Activated naive CD4-positive, alpha-beta T cell treated with anti-CD3 and anti-CD28 coated beads for 36 hours (primary cell): ENCODE data around the gene CFAP46. TPM values are rescaled to one million over a fixed set of nuclear protein-coding genes. Genes with fewer than 3 reads are reported as not detected.

Experiments
- CTCF ChIA-PET: fragments of 350-600 bp; sonication (Branson Sonifier 250); formaldehyde crosslinking; loops from one replicate; lab custom pipeline; 2021; ENCODE audit warnings: antibody characterized with exemption; lab: Charles Lee
- DNase-seq: peaks from one replicate; pipeline ENCODE4 v3.0.0-alpha.2; 2020
- H3K27ac Mint-ChIP-seq: one replicate; pipeline ENCODE4 v1.8.0; 2021; ENCODE audit warnings: mild to moderate bottlenecking, mixed read lengths
- H3K27me3 Mint-ChIP-seq: one replicate; pipeline ENCODE4 v1.8.0; 2021; ENCODE audit warnings: low read depth, mixed read lengths
- H3K36me3 Mint-ChIP-seq: one replicate; pipeline ENCODE4 v1.8.0; 2021; ENCODE audit warnings: low read depth, mixed read lengths
- H3K4me1 Mint-ChIP-seq: one replicate; pipeline ENCODE4 v1.8.0; 2021; ENCODE audit warnings: low read depth, mixed read lengths
- H3K4me3 Mint-ChIP-seq: one replicate; pipeline ENCODE4 v1.8.0; 2021; ENCODE audit warnings: mild to moderate bottlenecking, moderate library complexity, mixed read lengths
- H3K9me3 Mint-ChIP-seq: one replicate; pipeline ENCODE4 v1.8.0; 2021; ENCODE audit warnings: mixed read lengths
- intact Hi-C: fragments of 100-400 bp; cut with micrococcal nuclease; formaldehyde crosslinking; loops from one replicate; pipeline ENCODE4 v1.15.1; 2023
- total RNA-seq, 2 experiments: library from RNA; stranded (reverse); gene quantifications; one replicate each; pipeline ENCODE4 v1.2.3, GENCODE V29; 2021

CFAP46 gene
- total RNA-seq, 2 experiments from 2014 or later: not detected

GRCh38 chr10:132975831-132976682 is 33.7 kb upstream of the CFAP46 start:
- H3K4me3 Mint-ChIP-seq: no peak overlapping the region
- H3K27ac Mint-ChIP-seq: no peak overlapping the region
- H3K9me3 Mint-ChIP-seq: no peaks in the 10 kb centered on the region
- no peaks in the 10 kb centered on the region for H3K36me3 Mint-ChIP-seq
- CTCF ChIA-PET: no interaction called here
- intact Hi-C loops: no loop called here
- DNase-seq: no peak
- H3K27me3 Mint-ChIP-seq: peaks cover 12% of the 10 kb centered on the region
- no peaks in the 10 kb centered on the region for H3K4me1 Mint-ChIP-seq

GRCh38 chr10:132974886-132975830 is 32.8 kb upstream of the CFAP46 start:
- Mint-ChIP-seq H3K27ac (no peak overlapping the region), H3K4me1 (no peaks in the 10 kb centered on the region), H3K4me3 (no peak overlapping the region), H3K36me3 (no peaks in the 10 kb centered on the region), H3K27me3 (peaks cover 14% of the 10 kb centered on the region), H3K9me3 (no peaks in the 10 kb centered on the region)
- DNase-seq: peak; percentile 1
- CTCF ChIA-PET: no interaction called here
- intact Hi-C loops: no loop called here

- no peaks in the 10 kb centered on the region for H3K4me1 Mint-ChIP-seq
- no peak for DNase-seq
Observed at GRCh38 chr10:132974249-132974796, 32.0 kb upstream of the CFAP46 start.

GRCh38 chr10:132973903-132974241 is 31.5 kb upstream of the CFAP46 start:
- CTCF ChIA-PET: no interaction called here
- Mint-ChIP-seq H3K9me3 (no peaks in the 10 kb centered on the region), H3K36me3 (no peaks in the 10 kb centered on the region), H3K27me3 (peaks cover 15% of the 10 kb centered on the region), H3K4me3 (no peak overlapping the region), H3K4me1 (no peaks in the 10 kb centered on the region), H3K27ac (no peak overlapping the region)
- no peak for DNase-seq
- intact Hi-C loops: no loop called here

More at GRCh38 chr10:132974249-132974796, 32.0 kb upstream of the CFAP46 start:
- no peak overlapping the region for H3K4me3 Mint-ChIP-seq
- intact Hi-C loops: no loop called here
- CTCF ChIA-PET: no interaction called here
- H3K27ac Mint-ChIP-seq: no peak overlapping the region
- H3K27me3 Mint-ChIP-seq: peaks cover 15% of the 10 kb centered on the region
- H3K36me3 Mint-ChIP-seq: no peaks in the 10 kb centered on the region
- no peaks in the 10 kb centered on the region for H3K9me3 Mint-ChIP-seq

GRCh38 chr10:132972986-132973902 is 30.9 kb upstream of the CFAP46 start:
- intact Hi-C loops: no loop called here
- no peaks in the 10 kb centered on the region for H3K9me3 Mint-ChIP-seq
- CTCF ChIA-PET: no interaction called here
- H3K4me1 Mint-ChIP-seq: no peaks in the 10 kb centered on the region
- H3K27me3 Mint-ChIP-seq: peaks cover 15% of the 10 kb centered on the region
- no peak overlapping the region for H3K4me3 Mint-ChIP-seq
- H3K36me3 Mint-ChIP-seq: no peaks in the 10 kb centered on the region
- no peak overlapping the region for H3K27ac Mint-ChIP-seq
- DNase-seq: no peak

- intact Hi-C loops: no loop called here
- DNase-seq: no peak
- Mint-ChIP-seq H3K36me3 (no peaks in the 10 kb centered on the region), H3K4me3 (no peak overlapping the region), H3K4me1 (no peaks in the 10 kb centered on the region), H3K27me3 (peaks cover 13% of the 10 kb centered on the region), H3K27ac (no peak overlapping the region), H3K9me3 (no peaks in the 10 kb centered on the region)
- CTCF ChIA-PET: no interaction called here
Observed at GRCh38 chr10:132972149-132972985, 30.0 kb upstream of the CFAP46 start.

- Mint-ChIP-seq H3K4me3 (no peak overlapping the region), H3K4me1 (no peaks in the 10 kb centered on the region), H3K27ac (no peak overlapping the region), H3K9me3 (no peaks in the 10 kb centered on the region), H3K27me3 (peaks cover 14% of the 10 kb centered on the region), H3K36me3 (no peaks in the 10 kb centered on the region)
- no peak for DNase-seq
- CTCF ChIA-PET: no interaction called here
- intact Hi-C loops: no loop called here
Observed at GRCh38 chr10:132971448-132972148, 29.2 kb upstream of the CFAP46 start.

- no peaks in the 10 kb centered on the region for H3K9me3 Mint-ChIP-seq
- no peak overlapping the region for H3K4me3 Mint-ChIP-seq
- CTCF ChIA-PET: no interaction called here
Observed at GRCh38 chr10:132970641-132971438, 28.5 kb upstream of the CFAP46 start.

GRCh38 chr10:132967540-132967939 is 25.2 kb upstream of the CFAP46 start:
- H3K9me3 Mint-ChIP-seq: no peaks in the 10 kb centered on the region
- no peak overlapping the region for H3K4me3 Mint-ChIP-seq
- intact Hi-C loops: loop anchor here (10.0 kb wide), 1 partner anchor 393 kb away; no protein-coding TSS in a partner anchor
- DNase-seq: no peak
- CTCF ChIA-PET: no interaction called here
- peaks cover 23% of the 10 kb centered on the region for H3K27me3 Mint-ChIP-seq
- peaks cover 14% of the 10 kb centered on the region for H3K4me1 Mint-ChIP-seq
- H3K27ac Mint-ChIP-seq: no peak overlapping the region
- H3K36me3 Mint-ChIP-seq: no peaks in the 10 kb centered on the region

More at GRCh38 chr10:132970641-132971438, 28.5 kb upstream of the CFAP46 start:
- no peaks in the 10 kb centered on the region for H3K36me3 Mint-ChIP-seq
- no peaks in the 10 kb centered on the region for H3K4me1 Mint-ChIP-seq
- intact Hi-C loops: no loop called here
- DNase-seq: no peak
- no peak overlapping the region for H3K27ac Mint-ChIP-seq
- H3K27me3 Mint-ChIP-seq: peaks cover 18% of the 10 kb centered on the region

GRCh38 chr10:132965411-132966057 is 23.2 kb upstream of the CFAP46 start:
- no peaks in the 10 kb centered on the region for H3K9me3 Mint-ChIP-seq
- H3K4me3 Mint-ChIP-seq: no peak overlapping the region
- no peaks in the 10 kb centered on the region for H3K36me3 Mint-ChIP-seq
- H3K4me1 Mint-ChIP-seq: peaks cover 23% of the 10 kb centered on the region
- no peak overlapping the region for H3K27ac Mint-ChIP-seq
- CTCF ChIA-PET: no interaction called here
- peaks cover 18% of the 10 kb centered on the region for H3K27me3 Mint-ChIP-seq
- intact Hi-C loops: loop anchor here (10.0 kb wide), 1 partner anchor 391 kb away; no protein-coding TSS in a partner anchor
- DNase-seq: no peak
